Endothelial cell of umbilical vein (primary cell): ENCODE measurements around the gene CCDC7. TPM values are rescaled to one million over a fixed set of nuclear protein-coding genes. Genes with fewer than 3 reads are reported as not detected.
"Not testable (repeated sequence)": the region's sequence is repeated elsewhere in the genome, so short reads cannot be mapped to it uniquely, and the experiment has no call there.

Experiments used
- BruUV-seq: library from RNA; stranded (reverse); fragments of 400-500 nt; replicated peaks from 2 replicates; lab custom pipeline; 2021; lab: Mats Ljungman, UMichigan
- CTCF ChIA-PET: fragments of 300-600, 350-600 bp; sonication (Branson Sonifier 250); formaldehyde crosslinking; loops from one replicate; lab custom pipeline; 2021; ENCODE audit warnings: antibody characterized with exemption, inconsistent platforms; lab: Charles Lee
- POLR2A ChIA-PET: fragments of 300-600, 350-600 bp; sonication (Branson Sonifier 250); formaldehyde crosslinking; loops from one replicate; lab custom pipeline; 2021; ENCODE audit warnings: antibody characterized with exemption, inconsistent platforms; lab: Charles Lee
- DNase-seq: peaks from one replicate; pipeline ENCODE4 v3.0.0-alpha.2; 2011; ENCODE audit warnings: low read depth, low spot score
- FAIRE-seq: peaks from 2 replicates; lab custom pipeline; 2011; peaks lifted over from hg19 to GRCh38; lab: Jason Lieb, UNC
- H2AFZ ChIP-seq: 2 replicates; pipeline ENCODE4 v1.6.0; 2012; ENCODE audit warnings: low read depth, low read length, control low read depth, inconsistent platforms
- H3K27ac ChIP-seq: 2 replicates; pipeline ENCODE4 v1.5.1; 2011; ENCODE audit warnings: low read depth, mild to moderate bottlenecking, control low read depth, low read length, moderate library complexity; ENCODE audit not compliant: insufficient read depth
- H3K27me3 ChIP-seq, 2 experiments: 2 replicates each; pipeline versions ENCODE4 v1.6.0 to v1.6.1; 2011; ENCODE audit warnings: low read length in 2 of 2, mixed read lengths in 1 of 2; ENCODE audit not compliant: control insufficient read depth in 2 of 2, insufficient read depth in 2 of 2
- H3K36me3 ChIP-seq, 2 experiments: 2 replicates in 1 of 2; 3 replicates in 1 of 2; pipeline ENCODE4 v1.5.1; 2011; ENCODE audit warnings: low read length in 2 of 2, mild to moderate bottlenecking in 1 of 2, moderate library complexity in 1 of 2; ENCODE audit not compliant: control insufficient read depth in 2 of 2, insufficient read depth in 2 of 2; ENCODE audit errors: extremely low read depth in 1 of 2
- H3K4me1 ChIP-seq: 3 replicates; pipeline ENCODE4 v1.5.1; 2011; ENCODE audit warnings: mild to moderate bottlenecking, low read length; ENCODE audit not compliant: control insufficient read depth, insufficient read depth; ENCODE audit errors: extremely low read depth
- H3K4me2 ChIP-seq: 2 replicates; pipeline ENCODE4 v1.6.1; 2011; ENCODE audit warnings: low read length, control low read depth, mixed read lengths; ENCODE audit not compliant: insufficient read depth
- H3K4me3 ChIP-seq, 3 experiments: fragments of 200-600 bp in 1 of 3; sonication (generic), shearing (Covaris generic) in 1 of 3; replicated peaks in 1 of 3; 2 replicates each; pipeline ENCODE4 v1.5.1; 2011 to 2016; ENCODE audit warnings: control low read depth in 3 of 3, low read length in 3 of 3, mild to moderate bottlenecking in 2 of 3, inconsistent platforms in 1 of 3, low read depth in 1 of 3, moderate library complexity in 1 of 3; ENCODE audit not compliant: insufficient read depth in 1 of 3
- H3K79me2 ChIP-seq: 2 replicates; pipeline ENCODE4 v1.6.0; 2012; ENCODE audit warnings: low read length, inconsistent platforms; ENCODE audit not compliant: control insufficient read depth, insufficient read depth
- H3K9ac ChIP-seq: replicated peaks from 2 replicates; pipeline ENCODE3; 2011; ENCODE audit warnings: low read length, control low read depth; ENCODE audit not compliant: insufficient read depth; ENCODE audit errors: extremely low read depth
- H3K9me1 ChIP-seq: replicated peaks from 3 replicates; pipeline ENCODE4 v1.6.0; 2011; ENCODE audit warnings: mild to moderate bottlenecking, low read length; ENCODE audit not compliant: control insufficient read depth, insufficient read depth; ENCODE audit errors: extremely low read depth
- H3K9me3 ChIP-seq: replicated peaks from 2 replicates; pipeline ENCODE4 v1.5.1; 2012; ENCODE audit warnings: low read length, inconsistent platforms; ENCODE audit not compliant: control insufficient read depth, insufficient read depth
- H4K20me1 ChIP-seq: replicated peaks from 2 replicates; pipeline ENCODE3; 2011; ENCODE audit warnings: mild to moderate bottlenecking, low read length; ENCODE audit not compliant: control insufficient read depth, insufficient read depth; ENCODE audit errors: extremely low read depth
- EZH2 ChIP-seq: IDR thresholded peaks from 2 replicates; pipeline ENCODE4 v1.6.1; 2012; ENCODE audit warnings: borderline replicate concordance, low read depth, mild to moderate bottlenecking, moderate library complexity, low read length, inconsistent platforms; ENCODE audit not compliant: severe bottlenecking
- dilution Hi-C: fragments of 300-500 bp; cut with MboI; formaldehyde crosslinking; loops from one replicate; pipeline ENCODE4 v1.15.0; 2019; ENCODE audit warnings: low sequenced_read_pairs; ENCODE audit not compliant: extremely low pct_ligation_motif_present
- intact Hi-C: fragments of 100-400 bp; cut with micrococcal nuclease; formaldehyde crosslinking; loops from one replicate; pipeline ENCODE4 v1.10.0; 2022
- polyA plus RNA-seq, 4 experiments: library from polyadenylated mRNA; depleted of rRNA in 3 of 4; stranded (reverse) in 3 of 4; unstranded in 1 of 4; fragments of >200 nt; gene quantifications; 2 replicates each; pipeline versions ENCODE4 v1.2.1 to v1.2.3, GENCODE V29; 2011 to 2012; ENCODE audit warnings: missing spikeins in 1 of 4
- total RNA-seq: library from RNA; stranded (reverse); gene quantifications from 2 replicates; pipeline ENCODE4 v1.2.3, GENCODE V29; 2021
- TF ChIP-seq, protein P1 (sequence below): IDR thresholded peaks from 2 replicates; pipeline ENCODE4 v1.6.1; 2011; ENCODE audit not compliant: insufficient read depth, insufficient read length

The CCDC7 gene
- total and polyA plus RNA-seq, 2 donors (not counting 3 experiments of a cell fraction or from before 2014, with no cell fraction given), result 0.35 to 8.2 TPM

DNA sequence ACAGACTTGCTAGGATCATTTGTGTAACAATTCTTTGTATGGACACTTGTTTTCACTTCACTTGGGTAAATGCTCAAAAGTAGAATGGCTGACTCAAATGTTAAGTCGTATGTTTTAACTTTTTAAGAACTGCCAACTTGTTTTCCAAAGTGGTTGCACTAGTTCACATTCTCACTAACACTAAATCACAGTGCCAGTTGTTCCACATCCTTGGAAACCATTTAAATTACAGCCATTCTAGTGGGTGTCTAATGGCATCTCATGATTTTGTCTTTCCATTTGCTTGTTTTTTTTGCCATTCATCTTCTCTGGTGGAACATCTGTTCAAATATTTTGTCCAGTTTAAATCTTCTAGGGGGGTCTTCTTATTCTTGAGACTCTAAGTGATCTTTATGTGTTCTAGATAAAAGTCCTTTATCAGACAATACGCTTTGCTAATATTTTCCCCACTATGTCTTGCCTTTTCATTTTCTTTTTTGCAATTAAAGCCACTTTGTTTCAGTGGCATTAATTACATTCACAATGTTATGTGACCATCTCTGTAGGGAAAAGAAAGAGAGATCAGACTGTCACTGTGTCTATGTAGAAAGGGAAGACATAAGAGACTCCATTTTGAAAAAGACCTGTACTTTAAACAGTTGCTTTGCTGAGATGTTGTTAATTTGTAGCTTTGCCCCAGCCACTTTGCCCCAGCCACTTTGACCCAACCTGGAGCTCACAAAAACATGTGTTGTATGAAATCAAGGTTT is 448.1 kb downstream of the CCDC7 start:
- Histone ChIP-seq H3K27ac (no peak overlapping the region), H3K4me3 (no peak overlapping the region), H2AFZ (no peak overlapping the region), H3K9me3 (no peaks in the 10 kb centered on the region), H3K4me2 (no peak overlapping the region), H3K9me1 (no peaks in the 10 kb centered on the region), H3K79me2 (no peaks in the 10 kb centered on the region), H4K20me1 (no peaks in the 10 kb centered on the region), H3K4me1 (no peaks in the 10 kb centered on the region), H3K27me3 (no peaks in the 10 kb centered on the region), H3K36me3 (peaks cover 5 to 20% of the 10 kb centered on the region in 2 experiments), H3K9ac (no peak overlapping the region)
- dilution Hi-C loops (no loop called here), intact Hi-C loops (loop anchor here (5.0 kb wide), 1 partner anchor 113 kb away; no protein-coding TSS in a partner anchor)
- no peak for TF ChIP-seq EZH2
- TF ChIP-seq, protein P1, sequence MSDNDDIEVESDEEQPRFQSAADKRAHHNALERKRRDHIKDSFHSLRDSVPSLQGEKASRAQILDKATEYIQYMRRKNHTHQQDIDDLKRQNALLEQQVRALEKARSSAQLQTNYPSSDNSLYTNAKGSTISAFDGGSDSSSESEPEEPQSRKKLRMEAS, result no peak
- FAIRE-seq (no peak), DNase-seq (no peak)
- no TSS peak for BruUV-seq
- ChIA-PET CTCF (no interaction called here), POLR2A (no interaction called here)

DNA sequence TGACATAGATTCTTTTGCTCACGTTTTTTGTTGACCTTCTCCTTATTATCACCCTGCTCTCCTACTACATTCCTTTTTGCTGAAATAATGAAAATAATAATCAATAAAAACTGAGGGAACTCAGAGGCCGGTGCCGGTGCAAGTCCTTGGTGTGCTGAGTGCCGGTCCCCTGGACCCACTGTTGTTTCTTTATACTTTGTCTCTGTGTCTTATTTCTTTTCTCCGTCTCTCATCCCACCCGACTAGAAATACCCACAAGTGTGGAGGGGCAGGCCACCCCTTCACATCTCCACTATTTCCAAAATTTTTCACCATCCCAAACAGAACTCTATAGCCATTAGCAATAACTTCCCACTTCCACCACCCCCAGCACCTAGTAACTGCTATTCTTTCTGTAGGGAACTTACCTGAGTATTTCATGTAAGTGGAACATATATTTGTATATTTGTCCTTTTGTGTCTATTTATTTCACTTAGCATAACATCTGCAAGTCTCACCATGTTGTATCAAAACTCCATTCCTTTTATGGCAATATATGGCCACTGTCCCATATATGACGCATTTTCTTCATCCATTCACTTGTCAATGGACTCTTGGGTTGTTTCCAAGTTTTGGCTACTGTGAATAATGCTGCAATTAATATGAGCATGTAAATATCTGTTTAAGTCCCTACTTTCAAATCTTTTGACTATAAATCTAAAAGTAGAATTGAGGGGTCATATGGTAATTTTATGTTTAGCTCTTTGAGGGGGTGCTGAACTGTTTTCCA is 449.4 kb downstream of the CCDC7 start:
- H3K9me1 ChIP-seq, H3K4me1 ChIP-seq, FAIRE-seq, intact Hi-C loops, CTCF ChIA-PET, H4K20me1 ChIP-seq, H3K9ac ChIP-seq, H3K4me3 ChIP-seq, H3K27ac ChIP-seq, H3K79me2 ChIP-seq, H3K4me2 ChIP-seq, H3K27me3 ChIP-seq, POLR2A ChIA-PET, BruUV-seq, dilution Hi-C loops, DNase-seq, H3K9me3 ChIP-seq, H2AFZ ChIP-seq: not testable (repeated sequence)
- peaks cover 5 to 25% of the 10 kb centered on the region in 2 experiments for H3K36me3 ChIP-seq
